ENCODE results near the gene GRID1.

- TF ChIP-seq CTCF (IDR thresholded peaks at IDR 0.05), result no peak
- no peak for TF ChIP-seq POLR2AphosphoS5 (IDR thresholded peaks at IDR 0.05)
- TF ChIP-seq POLR2A (IDR thresholded peaks at IDR 0.05), result no peak
These were observed 63.0 kb downstream of the GRID1 start for GRCh38 chr10:86303626-86304025.
